Loucy (cell line): ENCODE results near the gene RBPMS2.

Source experiments
- EZH2phosphoT487 ChIP-seq: fragments of 200-600 bp; IDR thresholded peaks from 2 replicates; pipeline ENCODE4 v1.6.1; 2018; ENCODE audit warnings: antibody characterized with exemption, mild to moderate bottlenecking, moderate library complexity, borderline replicate concordance
- TF ChIP-seq, protein P1 (sequence below): fragments of 200-600 bp; sonication (generic); conservative IDR thresholded peaks from 2 replicates; pipeline ENCODE4 v1.5.1; 2014; ENCODE audit warnings: mild to moderate bottlenecking, antibody characterized with exemption, low read length

DNA sequence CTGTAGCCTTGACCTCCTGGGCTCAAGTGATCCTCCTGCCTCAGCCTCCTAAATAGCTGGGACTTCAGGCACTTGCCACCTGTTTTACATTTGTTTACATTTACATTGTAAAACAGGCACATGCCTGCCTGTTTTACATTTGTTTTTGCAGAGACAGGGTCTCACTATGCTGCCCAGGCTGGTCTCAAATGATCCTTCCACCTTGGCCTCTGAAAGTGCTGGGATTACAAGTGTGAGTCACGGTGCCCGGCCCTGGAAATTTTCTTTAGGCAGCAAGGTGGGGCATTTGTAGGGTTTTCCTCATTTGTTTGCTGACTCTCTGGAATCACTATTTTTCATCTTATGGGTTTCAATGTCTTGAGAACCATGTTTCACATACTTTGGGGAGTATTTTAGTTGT is 25.1 kb upstream of the RBPMS2 start:
- TF ChIP-seq, protein P1, sequence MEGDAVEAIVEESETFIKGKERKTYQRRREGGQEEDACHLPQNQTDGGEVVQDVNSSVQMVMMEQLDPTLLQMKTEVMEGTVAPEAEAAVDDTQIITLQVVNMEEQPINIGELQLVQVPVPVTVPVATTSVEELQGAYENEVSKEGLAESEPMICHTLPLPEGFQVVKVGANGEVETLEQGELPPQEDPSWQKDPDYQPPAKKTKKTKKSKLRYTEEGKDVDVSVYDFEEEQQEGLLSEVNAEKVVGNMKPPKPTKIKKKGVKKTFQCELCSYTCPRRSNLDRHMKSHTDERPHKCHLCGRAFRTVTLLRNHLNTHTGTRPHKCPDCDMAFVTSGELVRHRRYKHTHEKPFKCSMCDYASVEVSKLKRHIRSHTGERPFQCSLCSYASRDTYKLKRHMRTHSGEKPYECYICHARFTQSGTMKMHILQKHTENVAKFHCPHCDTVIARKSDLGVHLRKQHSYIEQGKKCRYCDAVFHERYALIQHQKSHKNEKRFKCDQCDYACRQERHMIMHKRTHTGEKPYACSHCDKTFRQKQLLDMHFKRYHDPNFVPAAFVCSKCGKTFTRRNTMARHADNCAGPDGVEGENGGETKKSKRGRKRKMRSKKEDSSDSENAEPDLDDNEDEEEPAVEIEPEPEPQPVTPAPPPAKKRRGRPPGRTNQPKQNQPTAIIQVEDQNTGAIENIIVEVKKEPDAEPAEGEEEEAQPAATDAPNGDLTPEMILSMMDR, result no peak
- TF ChIP-seq EZH2phosphoT487, result no peak
